RPMI7951 (cell line): ENCODE data around the gene GYS1. TPM values are rescaled to one million over a fixed set of nuclear protein-coding genes. Genes with fewer than 3 reads are reported as not detected.

ENCODE experiments used
- total RNA-seq: library from RNA; depleted of rRNA; stranded (reverse); fragments of >200 nt; shearing (Covaris generic); gene quantifications from 2 replicates; pipeline ENCODE4 v1.2.3, GENCODE V29; 2014; rRNA removed

The GYS1 gene
- total RNA-seq, 1 experiment from 2014 or later = 60.1 TPM

Other genes with a start within 250 kb of the GYS1 start
- 0.12 TPM in 1 of 2 replicates, not detected in the other for gene IZUMO1, start 246.4 kb downstream of the GYS1 start, total RNA-seq
- gene FUT1, start 240.7 kb downstream of the GYS1 start, total RNA-seq = 0.60 and 0.78 TPM in 2 replicates
- not detected in 2 replicates for gene FGF21, start 237.8 kb downstream of the GYS1 start, total RNA-seq
- 61.9 and 63.8 TPM in 2 replicates for gene BCAT2, start 182.3 kb downstream of the GYS1 start, total RNA-seq
- gene HSD17B14, start 156.8 kb downstream of the GYS1 start, total RNA-seq = 0.84 and 3.0 TPM in 2 replicates
- gene PLEKHA4, start 124.7 kb downstream of the GYS1 start, total RNA-seq = 1.8 and 4.4 TPM in 2 replicates
- 25.7 and 27.3 TPM in 2 replicates for gene PPP1R15A, start 120.9 kb downstream of the GYS1 start, total RNA-seq
- gene TULP2, start 94.6 kb downstream of the GYS1 start, total RNA-seq = not detected in 2 replicates
- gene NUCB1, start 93.0 kb downstream of the GYS1 start, total RNA-seq = 203 and 249 TPM in 2 replicates
- not detected in 2 replicates for gene DHDH, start 59.6 kb downstream of the GYS1 start, total RNA-seq
- gene BAX, start 38.4 kb downstream of the GYS1 start, total RNA-seq = 66.6 and 98.1 TPM in 2 replicates
- gene FTL, start 28.0 kb downstream of the GYS1 start, total RNA-seq = 4,698 and 4,789 TPM in 2 replicates
- 384 and 389 TPM in 2 replicates for gene RUVBL2, start 578 bp upstream of the GYS1 start, total RNA-seq
- 0.68 TPM in 1 of 2 replicates, not detected in the other for gene LHB, start 23.8 kb upstream of the GYS1 start, total RNA-seq
- not detected in 2 replicates for gene CGB3, start 31.0 kb upstream of the GYS1 start, total RNA-seq
- gene CGB2, start 38.6 kb upstream of the GYS1 start, total RNA-seq = not detected in 2 replicates
- gene CGB1, start 43.6 kb upstream of the GYS1 start, total RNA-seq = not detected in 2 replicates
- gene CGB5, start 50.5 kb upstream of the GYS1 start, total RNA-seq = not detected in 2 replicates
- not detected in 2 replicates for gene CGB8, start 55.8 kb upstream of the GYS1 start, total RNA-seq
- gene CGB7, start 64.4 kb upstream of the GYS1 start, total RNA-seq = 0.10 and 0.72 TPM in 2 replicates
- gene NTF4, start 71.5 kb upstream of the GYS1 start, total RNA-seq = not detected in 2 replicates
- gene KCNA7, start 79.4 kb upstream of the GYS1 start, total RNA-seq = not detected in 2 replicates
- 111 and 119 TPM in 2 replicates for gene SNRNP70, start 92.1 kb upstream of the GYS1 start, total RNA-seq
- gene LIN7B, start 121.1 kb upstream of the GYS1 start, total RNA-seq = 6.0 and 14.6 TPM in 2 replicates
- gene C19orf73, start 125.8 kb upstream of the GYS1 start, total RNA-seq = 4.4 and 5.3 TPM in 2 replicates
- gene PPFIA3, start 126.2 kb upstream of the GYS1 start, total RNA-seq = 8.3 and 10.4 TPM in 2 replicates
- gene HRC, start 162.1 kb upstream of the GYS1 start, total RNA-seq = under 0.01 TPM in 1 of 2 replicates, not detected in the other
- 8.3 and 9.7 TPM in 2 replicates for gene TRPM4, start 164.5 kb upstream of the GYS1 start, total RNA-seq